Activated naive CD4-positive, alpha-beta T cell treated with anti-CD3 and anti-CD28 coated beads, Interleukin-2, amount 10 ng/mL, durations not matched to agents 7 days and 5 days (primary cell): ENCODE measurements around the gene RBM17.
"Not testable (repeated sequence)": the region's sequence is repeated elsewhere in the genome, so short reads cannot be mapped to it uniquely, and the experiment has no call there.

ENCODE experiments used
- CTCF ChIA-PET: fragments of 350-600 bp; sonication (Branson Sonifier 250); formaldehyde crosslinking; loops from one replicate; lab custom pipeline; 2021; ENCODE audit warnings: antibody characterized with exemption; lab: Charles Lee
- DNase-seq: peaks from one replicate; pipeline ENCODE4 v3.0.0-alpha.2; 2020
- H3K27ac Mint-ChIP-seq: one replicate; pipeline ENCODE4 v1.8.0; 2021; ENCODE audit warnings: mild to moderate bottlenecking, moderate library complexity, mixed read lengths
- H3K27me3 Mint-ChIP-seq: one replicate; pipeline ENCODE4 v1.8.0; 2021; ENCODE audit warnings: mild to moderate bottlenecking, mixed read lengths
- H3K36me3 Mint-ChIP-seq: one replicate; pipeline ENCODE4 v1.8.0; 2021; ENCODE audit warnings: mixed read lengths
- H3K4me1 Mint-ChIP-seq: one replicate; pipeline ENCODE4 v1.8.0; 2021; ENCODE audit warnings: mixed read lengths
- H3K4me3 Mint-ChIP-seq: one replicate; pipeline ENCODE4 v1.8.0; 2021; ENCODE audit warnings: mild to moderate bottlenecking, moderate library complexity, mixed read lengths
- H3K9me3 Mint-ChIP-seq: one replicate; pipeline ENCODE4 v1.8.0; 2021; ENCODE audit warnings: mixed read lengths

Gene RBM17

GRCh38 chr10:6162589-6163356, 73.9 kb downstream of the RBM17 start:
- CTCF ChIA-PET = interaction anchor here (1.2 to 2.8 kb wide), 6 partner anchors 10 to 243 kb away, joined by 3 to 22 read pairs (median 4); partner anchors contain the start of gene PFKFB3
- H3K4me1 Mint-ChIP-seq = peaks cover 55% of the 10 kb centered on the region
- peaks cover 13% of the 10 kb centered on the region for H3K36me3 Mint-ChIP-seq
- peak overlapping the region; percentile 83 for H3K27ac Mint-ChIP-seq
- no peaks in the 10 kb centered on the region for H3K27me3 Mint-ChIP-seq
- H3K9me3 Mint-ChIP-seq = no peaks in the 10 kb centered on the region
- no peak for DNase-seq
- H3K4me3 Mint-ChIP-seq = peak overlapping the region; percentile 72

DNA sequence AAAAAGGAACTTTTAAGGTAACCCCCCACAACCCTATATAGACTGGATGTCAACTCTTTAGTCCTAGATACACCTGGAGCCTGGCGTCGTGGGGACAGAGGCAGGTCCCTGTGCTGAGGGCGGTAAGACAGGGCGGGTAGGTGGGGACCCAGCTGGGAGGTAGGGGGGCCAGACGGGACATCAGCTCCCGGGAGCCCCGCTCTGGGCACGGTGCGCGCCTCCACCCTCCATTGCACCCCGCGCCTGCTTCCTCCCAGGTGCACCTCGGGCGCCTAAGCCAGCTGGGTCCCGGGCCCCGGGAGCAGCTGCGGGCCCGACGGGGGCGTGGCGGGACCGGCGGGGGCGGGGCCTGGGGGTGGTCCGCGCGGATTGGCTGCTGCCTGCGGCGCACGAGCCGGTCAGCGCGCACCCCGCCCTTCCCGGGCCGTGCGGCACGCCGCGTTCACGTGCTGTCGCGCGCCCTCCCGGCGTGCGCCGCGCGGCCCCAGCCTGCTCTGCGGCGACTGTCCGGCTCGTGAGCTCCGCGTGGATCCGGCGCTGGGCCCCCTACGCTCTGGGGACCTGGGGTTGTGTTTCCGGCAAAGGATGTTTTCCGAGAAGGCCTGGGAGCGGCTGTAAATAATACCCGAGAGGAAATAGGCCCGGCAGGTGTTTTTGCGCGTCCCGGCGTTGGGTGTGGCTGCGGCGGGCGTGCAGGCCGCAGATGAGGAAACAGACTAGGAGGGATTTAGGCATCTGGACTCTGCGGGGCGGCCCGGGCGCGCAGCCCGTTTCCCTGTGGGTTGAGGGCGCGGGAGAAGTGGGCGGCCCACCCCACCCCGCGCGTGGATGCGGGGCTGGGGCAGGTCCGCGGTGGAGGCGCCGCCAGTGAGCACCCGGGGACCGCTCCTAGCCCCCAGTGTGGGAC, 74.8 kb downstream of the RBM17 start:
- Mint-ChIP-seq H3K27me3 (no peaks in the 10 kb centered on the region), H3K4me3 (peak overlapping the region; percentile 85), H3K27ac (peak overlapping the region; percentile 94), H3K9me3 (no peaks in the 10 kb centered on the region), H3K36me3 (peaks cover 13% of the 10 kb centered on the region), H3K4me1 (peaks cover 57% of the 10 kb centered on the region)
- CTCF ChIA-PET = interaction anchor here (0.7 to 2.8 kb wide), 4 partner anchors 9 to 39 kb away, joined by 3 to 22 read pairs (median 4); partner anchors contain the start of gene PFKFB3
- DNase-seq = peak; percentile 95

- H3K4me1 Mint-ChIP-seq = peaks cover 62% of the 10 kb centered on the region
- H3K9me3 Mint-ChIP-seq = no peaks in the 10 kb centered on the region
- peak overlapping the region; percentile 94 for H3K27ac Mint-ChIP-seq
- no peak for DNase-seq
- H3K27me3 Mint-ChIP-seq = no peaks in the 10 kb centered on the region
- CTCF ChIA-PET = interaction anchor here (0.7 to 2.8 kb wide), 3 partner anchors 8 to 13 kb away, joined by 3 to 22 read pairs (median 4); no protein-coding TSS in a partner anchor
- peak overlapping the region; percentile 85 for H3K4me3 Mint-ChIP-seq
- peaks cover 17% of the 10 kb centered on the region for H3K36me3 Mint-ChIP-seq
Measured at GRCh38 chr10:6164271-6165095, 75.6 kb downstream of the RBM17 start.

DNA sequence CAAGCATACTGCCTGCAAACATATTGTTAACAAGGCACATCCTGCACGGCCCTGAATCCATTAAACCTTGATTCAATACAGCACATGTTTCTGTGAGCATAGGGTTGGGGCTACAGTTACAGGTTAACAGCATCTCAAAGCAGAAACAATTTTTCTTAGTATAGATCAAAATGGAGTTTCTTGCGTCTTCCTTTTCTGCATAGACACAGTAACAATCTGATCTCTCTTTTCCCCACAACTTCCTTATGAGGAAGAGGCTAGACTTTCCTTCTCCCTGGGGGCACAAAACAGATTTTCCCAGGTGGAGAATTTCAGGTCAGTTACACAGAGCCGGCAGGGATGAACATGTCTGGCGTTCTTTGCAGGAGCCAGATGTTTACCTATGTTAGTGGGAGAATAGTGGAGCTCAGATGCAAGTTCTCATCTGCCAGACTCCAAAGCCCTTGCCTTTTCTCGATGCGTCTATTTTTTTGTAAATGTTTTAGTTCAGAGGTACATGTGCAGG, 76.4 kb downstream of the RBM17 start:
- Mint-ChIP-seq H3K9me3 (no peaks in the 10 kb centered on the region), H3K27ac (peak overlapping the region; percentile 94), H3K4me1 (peaks cover 67% of the 10 kb centered on the region), H3K27me3 (no peaks in the 10 kb centered on the region), H3K36me3 (peaks cover 16% of the 10 kb centered on the region), H3K4me3 (peak overlapping the region; percentile 85)
- no peak for DNase-seq
- CTCF ChIA-PET = interaction anchor here (1.0 kb wide), 1 partner anchor 236 kb away, joined by 3 read pairs; no protein-coding TSS in a partner anchor

DNA sequence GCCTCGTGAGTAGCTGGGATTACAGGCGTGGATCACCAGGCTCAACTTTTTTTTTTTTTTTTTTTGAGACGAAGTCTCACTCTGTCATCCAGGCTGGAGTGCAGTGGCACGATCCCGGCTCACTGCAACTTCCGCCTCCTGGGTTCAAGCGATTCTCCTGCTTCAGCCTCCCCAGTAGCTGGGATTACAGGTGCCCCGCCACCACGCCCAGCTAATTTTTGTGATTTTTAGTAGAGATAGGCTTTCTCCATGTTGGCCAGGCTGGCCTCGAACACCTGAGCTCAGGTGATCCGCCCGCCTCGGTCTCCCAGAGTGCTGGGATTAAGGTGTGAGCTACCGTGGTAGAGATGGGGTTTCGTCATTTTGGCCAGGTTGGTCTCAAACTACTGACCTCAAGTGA, 77.1 kb downstream of the RBM17 start:
- not testable (repeated sequence) for H3K4me3 Mint-ChIP-seq, DNase-seq, H3K27me3 Mint-ChIP-seq, H3K27ac Mint-ChIP-seq, H3K9me3 Mint-ChIP-seq
- Mint-ChIP-seq H3K36me3 (peaks cover 20% of the 10 kb centered on the region), H3K4me1 (peaks cover 73% of the 10 kb centered on the region)
- CTCF ChIA-PET = interaction anchor here (1.0 to 2.3 kb wide), 2 partner anchors 14 to 235 kb away, joined by 3 to 11 read pairs; no protein-coding TSS in a partner anchor
